Measurements from ENCODE around the gene VARS2.
"Not testable (repeated sequence)": the region's sequence is repeated elsewhere in the genome, so short reads cannot be mapped to it uniquely, and the experiment has no call there.

The VARS2 gene

GRCh38 chr6:30966154-30966553 is 52.1 kb downstream of the VARS2 start:
- ATAC-seq (no peak), DNase-seq (no peak)
- Mint-ChIP-seq H3K27ac (no peak overlapping the region), H3K4me1 (peaks cover 9% of the 10 kb centered on the region), H3K4me3 (no peak overlapping the region), H3K9me3 (no peaks in the 10 kb centered on the region), H3K27me3 (peaks cover 21% of the 10 kb centered on the region), H3K36me3 (ENCODE audit: low read depth) (no peaks in the 10 kb centered on the region)

- not testable (repeated sequence) for H3K27ac Mint-ChIP-seq; DNase-seq; H3K9me3 Mint-ChIP-seq; H3K4me1 Mint-ChIP-seq; H3K36me3 Mint-ChIP-seq (ENCODE audit: low read depth); H3K4me3 Mint-ChIP-seq; ATAC-seq
- H3K27me3 Mint-ChIP-seq, result peaks cover 18% of the 10 kb centered on the region
Observed at GRCh38 chr6:30969171-30969570, 55.1 kb downstream of the VARS2 start.

GRCh38 chr6:30970946-30971345 is 56.9 kb downstream of the VARS2 start:
- ATAC-seq (no peak), DNase-seq (no peak)
- Mint-ChIP-seq H3K4me3 (no peak overlapping the region), H3K9me3 (no peaks in the 10 kb centered on the region), H3K27ac (no peak overlapping the region), H3K36me3 (ENCODE audit: low read depth) (no peaks in the 10 kb centered on the region), H3K27me3 (peaks cover 4% of the 10 kb centered on the region), H3K4me1 (no peaks in the 10 kb centered on the region)

- Mint-ChIP-seq H3K4me1 (no peaks in the 10 kb centered on the region), H3K4me3 (no peak overlapping the region), H3K27ac (no peak overlapping the region), H3K27me3 (peaks cover 4% of the 10 kb centered on the region), H3K9me3 (no peaks in the 10 kb centered on the region), H3K36me3 (ENCODE audit: low read depth) (no peaks in the 10 kb centered on the region)
- ATAC-seq (no peak), DNase-seq (no peak)
Observed at GRCh38 chr6:30972816-30973215, 58.8 kb downstream of the VARS2 start.

- Mint-ChIP-seq H3K9me3 (no peaks in the 10 kb centered on the region), H3K4me1 (no peaks in the 10 kb centered on the region), H3K27me3 (peaks cover 8% of the 10 kb centered on the region), H3K36me3 (ENCODE audit: low read depth) (no peaks in the 10 kb centered on the region), H3K4me3 (no peak overlapping the region), H3K27ac (no peak overlapping the region)
- no peak for ATAC-seq
- no peak for DNase-seq
Observed at GRCh38 chr6:30974490-30975252, 60.6 kb downstream of the VARS2 start.

Measured in activated naive CD8-positive, alpha-beta T cell treated with anti-CD3 and anti-CD28 coated beads, Interleukin-2, amount 50 U/mL, for 24 hours (primary cell).